Measurements from ENCODE around the gene MUC22.
"Not testable (repeated sequence)": the region's sequence is repeated elsewhere in the genome, so short reads cannot be mapped to it uniquely, and the experiment has no call there.

The MUC22 gene

DNA sequence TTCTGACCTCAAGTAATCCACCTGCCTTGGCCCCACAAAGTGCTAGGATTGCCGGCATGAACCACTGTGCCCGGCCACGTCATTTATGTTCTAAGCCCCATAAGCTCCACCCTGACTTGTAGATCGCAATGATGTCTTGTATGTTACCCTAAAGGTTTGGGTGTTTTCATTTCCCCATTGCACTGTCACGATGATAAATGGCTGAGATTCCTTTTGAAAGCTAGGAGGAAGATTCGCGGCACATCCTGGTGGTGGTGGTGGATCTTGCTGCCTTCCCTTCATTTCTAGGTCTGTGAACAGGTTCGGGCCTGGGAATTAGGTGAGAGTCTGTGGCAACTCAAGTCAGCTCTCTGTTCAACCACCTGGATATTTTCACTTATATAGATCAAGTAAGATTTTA lies 28.3 kb downstream of the MUC22 start:
- DNase-seq, result no peak

DNA sequence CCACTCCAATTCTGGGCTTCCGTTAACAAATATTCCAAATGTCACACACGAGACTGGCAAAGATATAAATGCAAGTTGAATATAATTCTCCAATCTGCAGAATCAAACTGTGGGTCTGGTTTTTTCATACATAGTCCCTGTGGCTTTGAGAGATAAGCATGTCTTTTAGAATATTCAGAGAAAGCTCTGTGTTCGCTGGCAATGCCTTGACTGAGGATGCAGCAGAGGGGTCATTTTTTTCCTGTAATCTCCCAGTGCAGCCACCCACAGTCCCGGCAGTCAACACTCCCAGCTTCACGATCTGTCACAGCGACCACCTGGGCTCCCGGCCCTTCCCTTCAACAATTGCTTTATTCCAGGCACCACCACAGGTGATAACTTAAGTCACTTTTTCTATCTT lies 30.5 kb downstream of the MUC22 start:
- no peak for DNase-seq

DNA sequence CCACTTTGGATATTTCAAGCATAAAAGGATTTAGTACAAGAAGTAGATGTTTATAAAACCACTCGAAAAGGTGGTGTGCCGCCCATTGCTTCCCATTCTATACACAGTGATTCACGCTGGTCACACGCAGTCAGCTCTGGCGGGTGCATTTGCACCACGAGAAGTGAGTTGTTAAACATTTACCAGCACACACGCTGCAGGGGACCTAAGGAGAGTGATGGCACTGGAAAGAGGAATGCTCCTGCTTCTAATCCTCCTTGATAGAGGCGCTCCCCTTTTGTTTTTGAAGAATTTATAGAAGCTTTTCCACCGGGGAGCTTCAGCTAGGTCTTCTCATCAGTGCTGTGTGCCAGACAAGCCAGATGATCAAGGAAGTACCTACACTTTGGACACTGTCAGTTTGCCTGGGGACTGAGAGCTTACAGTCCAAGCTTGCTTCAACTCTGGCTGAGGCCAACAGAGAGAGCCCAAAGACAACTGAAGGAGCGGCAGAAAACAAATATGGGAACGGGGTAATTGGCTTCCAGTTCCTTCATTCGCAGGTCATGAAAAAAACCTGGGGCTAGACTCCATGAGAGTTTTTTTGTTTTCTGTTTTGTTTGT lies 31.2 kb downstream of the MUC22 start:
- no peak for DNase-seq

DNA sequence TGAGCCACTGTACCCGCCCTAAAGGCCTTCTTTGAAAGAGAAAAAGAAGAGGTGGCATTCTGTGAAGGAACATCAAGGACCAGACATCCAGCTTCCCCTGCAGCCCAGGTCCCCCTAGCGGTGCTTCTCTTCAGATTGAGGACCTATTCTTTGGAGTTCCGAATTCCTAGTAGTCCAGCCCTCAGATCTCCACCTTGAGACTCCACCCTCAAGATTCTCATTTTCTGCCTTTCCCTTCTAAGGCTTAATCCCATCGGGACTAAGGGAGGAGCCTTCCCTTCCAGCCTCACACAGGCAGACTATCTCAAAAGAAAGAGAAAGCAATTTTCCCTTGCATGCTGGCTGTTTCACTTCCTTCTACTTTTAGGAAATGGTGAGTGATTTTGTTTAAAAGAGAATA lies 32.5 kb downstream of the MUC22 start:
- DNase-seq, result peak; percentile 25

DNA sequence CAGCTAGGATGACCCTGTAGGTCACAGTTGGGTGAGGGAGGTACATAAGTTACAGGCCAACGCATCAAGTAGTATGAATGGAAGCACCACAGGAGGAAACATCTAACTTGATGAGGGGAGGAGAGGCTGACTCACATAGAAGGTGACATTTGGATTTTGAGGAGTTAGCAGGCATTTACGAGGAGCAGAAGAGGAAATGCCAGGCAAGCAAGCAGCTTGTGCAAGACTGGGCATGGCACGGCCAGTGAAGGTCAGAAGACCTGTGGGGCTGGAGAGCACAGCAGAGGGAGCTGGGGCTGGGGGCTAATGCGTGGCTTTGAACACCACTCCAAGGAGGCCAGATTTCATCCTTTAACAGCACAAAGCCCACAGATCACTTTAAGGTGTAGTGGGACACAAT lies 37.8 kb downstream of the MUC22 start:
- DNase-seq, result no peak

DNA sequence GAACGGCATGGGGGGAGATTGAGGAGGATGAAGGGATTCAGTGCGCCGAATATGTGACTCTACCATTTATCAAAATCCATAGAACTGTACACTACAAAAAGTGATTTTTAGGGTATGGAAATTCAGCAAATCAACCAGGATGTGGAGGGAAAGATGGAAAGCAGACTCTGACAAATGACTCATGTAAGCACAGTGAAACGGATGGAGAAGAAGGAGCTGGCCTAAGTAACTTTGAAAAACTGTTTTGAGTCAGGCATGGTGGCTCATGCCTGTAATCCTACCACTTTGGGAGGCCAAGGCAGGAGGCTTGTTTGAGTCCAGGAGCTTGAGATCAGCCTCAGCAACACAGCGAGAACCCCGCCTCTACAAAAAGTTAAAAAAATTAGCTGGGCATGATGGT lies 39.2 kb downstream of the MUC22 start:
- DNase-seq, result no peak

DNA sequence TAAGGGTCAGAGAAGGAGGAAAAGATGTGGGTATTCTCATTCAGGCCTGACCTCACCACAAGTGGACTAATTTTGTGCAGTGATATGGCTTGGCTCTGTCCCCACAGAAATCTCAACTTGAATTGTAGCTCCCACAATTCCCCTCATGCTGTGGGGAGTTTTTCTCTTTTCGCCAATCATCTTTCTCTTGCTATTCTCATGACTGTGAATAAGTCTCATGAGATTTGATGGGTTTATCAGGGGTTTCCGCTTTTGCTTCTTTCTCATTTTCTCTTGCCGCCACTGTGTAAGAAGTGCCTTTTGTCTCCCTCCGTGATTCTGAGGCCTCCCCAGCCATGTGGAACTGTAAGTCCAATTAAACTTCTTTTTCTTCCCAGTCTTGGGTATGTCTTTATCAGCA lies 42.9 kb downstream of the MUC22 start:
- not testable (repeated sequence) for DNase-seq

DNA sequence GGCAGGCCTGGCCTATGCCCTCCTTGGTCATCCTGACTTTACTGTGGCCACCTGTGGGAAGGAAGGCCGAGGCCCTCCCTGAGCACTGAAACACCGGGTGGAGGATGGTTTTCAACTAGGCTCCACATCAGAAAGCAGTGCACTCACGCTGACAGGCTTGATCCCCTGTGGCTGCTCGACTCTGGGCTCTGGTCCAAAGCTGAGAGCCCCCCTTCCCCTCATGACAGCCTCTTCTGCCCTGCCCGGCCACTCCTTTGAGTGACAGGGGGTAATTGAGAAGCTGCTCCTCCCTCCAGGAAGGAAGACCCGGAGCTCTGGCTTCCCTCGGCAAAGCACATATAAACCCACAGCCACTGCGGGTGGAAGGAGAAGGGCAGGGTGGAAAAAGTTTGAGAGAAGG lies 43.6 kb downstream of the MUC22 start:
- no peak for DNase-seq

DNA sequence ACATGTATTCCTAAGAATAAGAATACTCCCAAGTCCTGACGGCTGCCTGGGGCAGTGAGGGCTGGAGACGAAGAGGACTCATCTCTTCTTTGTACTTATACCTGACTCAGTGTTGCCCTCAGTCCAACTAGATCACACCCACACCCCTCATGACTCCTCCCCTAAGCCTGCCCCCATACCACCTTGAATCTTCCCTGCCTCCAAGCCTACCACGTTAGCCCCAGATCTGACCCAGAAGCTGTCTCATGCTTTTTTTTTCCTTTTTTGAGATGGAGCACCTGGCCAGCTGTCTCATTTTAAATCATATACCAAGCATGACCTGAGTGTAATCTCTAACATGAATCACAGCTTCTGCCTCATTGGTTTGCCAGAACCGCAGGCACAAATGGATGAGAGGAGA lies 45.2 kb downstream of the MUC22 start:
- DNase-seq, result no peak

DNA sequence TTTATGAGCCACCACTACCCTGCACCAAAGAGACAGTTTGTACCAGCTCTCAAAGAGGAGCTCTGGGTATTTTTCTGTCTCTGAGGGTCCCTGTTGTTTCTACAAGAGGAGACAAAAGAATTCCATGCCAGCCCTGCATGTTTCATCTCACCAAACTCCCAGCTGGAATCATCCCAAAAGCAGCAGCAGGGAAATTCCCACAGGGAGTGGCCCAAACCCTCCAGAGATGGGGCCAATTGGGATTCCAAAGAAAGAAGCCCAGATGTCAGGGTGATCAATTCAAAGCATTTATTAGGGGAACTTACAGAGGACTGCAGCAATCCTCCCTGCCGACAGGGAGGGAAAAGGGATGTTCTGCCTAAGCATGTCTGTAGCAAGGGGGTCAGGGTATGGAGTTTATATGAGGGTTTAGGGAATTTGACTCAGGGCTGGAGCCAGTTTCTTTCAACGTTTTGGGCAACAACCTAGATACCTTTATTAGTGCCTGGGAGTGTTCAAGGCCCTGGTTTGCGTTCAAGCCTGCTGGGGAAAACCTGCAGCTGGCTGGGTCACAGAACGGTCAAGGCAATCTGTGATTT lies 47.2 kb downstream of the MUC22 start:
- DNase-seq, result no peak

DNA sequence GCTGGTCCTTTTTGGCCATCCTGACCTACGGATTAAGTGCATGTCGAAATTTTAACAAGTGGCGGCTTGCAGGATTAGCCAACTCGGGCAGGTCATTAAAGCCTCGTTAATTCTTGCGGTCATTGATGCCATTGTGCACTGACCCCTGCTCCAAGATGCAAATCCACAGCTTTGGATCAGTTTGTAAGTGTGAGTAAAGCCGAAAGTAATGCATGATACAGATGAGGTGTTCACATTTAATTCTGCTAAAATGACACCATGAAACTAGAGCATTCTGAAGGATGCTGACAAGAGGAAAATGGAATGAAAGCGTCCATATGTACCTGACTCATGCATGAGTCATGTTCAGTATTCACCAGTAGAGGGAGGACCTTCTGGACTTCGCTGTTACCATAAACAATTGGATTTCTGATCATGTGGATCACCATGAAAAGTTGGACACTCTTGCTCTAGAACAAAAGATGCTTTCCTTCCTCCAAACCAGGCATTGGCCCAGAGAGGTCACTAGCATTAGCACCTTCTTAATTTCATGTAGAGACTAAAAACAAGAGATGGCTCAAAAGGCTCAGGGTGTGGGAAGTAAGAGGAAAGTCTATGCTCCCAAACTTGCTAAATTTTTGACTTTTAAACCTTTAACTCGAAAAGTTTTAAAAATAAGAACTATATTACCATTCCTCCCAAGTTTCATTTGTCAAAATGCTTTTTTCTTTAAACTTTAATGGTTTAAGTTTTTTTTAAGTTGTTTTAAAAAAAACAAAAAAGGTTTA lies 48.0 kb downstream of the MUC22 start:
- no peak for DNase-seq

DNA sequence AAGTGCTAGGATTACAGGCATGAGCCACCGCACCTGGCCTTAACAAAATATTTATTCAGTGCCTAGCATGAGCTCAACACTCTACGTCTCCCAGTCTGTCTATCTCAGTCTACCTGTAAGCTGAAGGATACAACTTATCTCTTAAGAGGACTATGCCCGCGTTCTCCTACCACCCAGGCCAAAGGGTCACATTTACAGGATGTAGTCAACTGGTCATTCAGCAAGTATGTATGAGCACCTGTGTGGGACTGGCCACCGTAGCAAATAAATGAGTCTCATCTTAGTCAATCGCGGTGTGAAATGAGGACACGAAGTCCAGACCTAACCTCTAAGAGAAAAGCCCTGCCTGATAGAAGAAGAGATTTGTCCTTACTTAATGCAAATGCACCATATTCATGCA lies 49.9 kb downstream of the MUC22 start:
- no peak for DNase-seq

DNA sequence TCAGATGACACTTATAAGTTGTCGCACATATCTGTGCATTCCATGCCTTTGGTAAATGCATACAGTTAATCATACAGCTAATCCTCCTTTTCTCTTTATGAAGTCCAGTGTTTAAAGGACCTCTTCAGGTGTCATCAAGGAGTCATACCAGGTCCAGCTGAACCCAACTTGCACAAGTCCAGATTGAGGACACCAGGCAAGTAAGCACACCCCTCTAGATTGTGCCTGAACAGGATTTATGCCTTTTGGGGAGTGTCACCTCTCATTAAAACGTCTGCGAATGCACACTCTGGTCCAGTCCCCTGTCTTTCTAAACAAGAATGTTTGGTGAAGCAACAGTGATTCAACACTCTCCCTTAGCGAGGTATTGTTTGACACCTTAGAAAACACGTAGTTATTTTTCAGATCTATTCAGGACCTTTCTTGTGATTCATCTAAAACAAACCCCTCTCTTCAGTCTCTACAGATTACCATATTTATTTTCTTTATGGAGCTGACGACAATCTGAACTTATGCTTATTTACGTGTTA lies 53.7 kb downstream of the MUC22 start:
- DNase-seq, result no peak

DNA sequence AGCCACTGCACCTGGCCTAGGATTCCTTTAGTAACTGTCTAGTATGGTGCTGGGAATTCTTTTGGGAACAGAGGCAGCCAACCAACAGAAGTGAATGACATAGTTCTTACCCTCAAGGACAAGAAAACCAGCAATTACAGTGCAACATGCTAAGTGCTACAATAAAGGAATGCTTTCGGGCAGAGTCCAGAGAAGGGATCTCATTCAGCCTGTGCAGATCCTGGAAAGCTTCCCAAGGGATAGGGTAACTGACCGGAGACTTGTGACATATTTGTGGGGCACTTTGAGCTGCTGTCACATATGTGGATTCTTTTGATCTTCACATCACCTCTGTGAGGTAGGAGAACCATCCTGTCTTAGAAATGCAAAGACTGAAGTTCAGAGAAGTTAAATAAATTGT lies 55.3 kb downstream of the MUC22 start:
- DNase-seq, result no peak

DNA sequence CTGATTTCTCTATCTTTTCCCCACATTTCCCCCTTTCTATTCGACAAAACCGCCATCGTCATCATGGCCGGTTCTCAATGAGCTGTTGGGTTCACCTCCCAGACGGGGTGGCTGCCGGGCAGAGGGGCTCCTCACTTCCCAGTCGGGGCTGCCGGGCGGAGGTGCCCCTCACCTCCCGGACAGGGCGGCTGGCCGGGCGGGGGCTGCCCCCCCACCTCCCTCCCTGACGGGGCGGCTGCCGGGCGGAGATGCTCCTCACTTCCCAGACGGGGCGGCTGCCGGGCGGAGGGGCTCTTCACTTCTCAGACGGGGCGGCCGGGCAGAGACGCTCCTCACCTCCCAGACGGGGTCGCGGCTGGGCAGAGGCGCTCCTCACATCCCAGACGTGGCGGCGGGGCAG lies 56.8 kb downstream of the MUC22 start:
- DNase-seq, result not testable (repeated sequence)

DNA sequence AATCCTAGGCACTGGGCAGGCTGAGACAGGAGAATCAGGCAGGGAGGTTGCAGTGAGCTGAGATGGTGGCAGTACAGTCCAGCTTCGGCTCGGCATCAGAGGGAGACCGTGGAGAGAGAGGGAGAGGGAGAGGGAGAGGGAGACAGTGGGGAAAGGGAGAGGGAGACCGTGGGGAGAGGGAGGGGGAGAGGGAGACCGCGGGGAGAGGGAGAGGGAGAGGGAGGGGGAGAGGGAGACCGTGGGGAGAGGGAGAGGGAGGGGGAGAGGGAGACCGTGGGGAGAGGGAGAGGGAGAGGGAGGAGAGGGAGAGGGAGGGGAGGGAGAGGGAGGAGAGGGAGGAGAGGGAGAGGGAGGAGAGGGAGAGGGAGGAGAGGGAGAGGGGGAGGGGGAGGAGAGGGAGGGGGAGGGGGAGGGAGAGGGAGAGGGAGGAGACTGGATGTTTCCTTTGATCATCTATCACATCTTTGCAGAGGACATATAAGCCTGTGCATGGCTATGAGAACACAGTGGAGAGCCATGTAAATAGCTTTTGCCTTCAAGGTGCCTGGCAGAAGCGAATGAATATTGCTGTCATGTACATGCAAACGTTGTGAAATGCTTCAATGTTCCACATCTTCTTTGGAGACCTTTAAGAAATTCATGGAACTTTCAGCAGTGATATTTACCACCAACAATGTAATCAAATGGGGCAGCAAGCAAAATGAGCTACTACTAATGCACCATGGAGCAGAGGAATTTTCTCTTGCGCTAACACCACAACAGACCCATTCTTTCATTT lies 57.8 kb downstream of the MUC22 start:
- not testable (repeated sequence) for DNase-seq

DNA sequence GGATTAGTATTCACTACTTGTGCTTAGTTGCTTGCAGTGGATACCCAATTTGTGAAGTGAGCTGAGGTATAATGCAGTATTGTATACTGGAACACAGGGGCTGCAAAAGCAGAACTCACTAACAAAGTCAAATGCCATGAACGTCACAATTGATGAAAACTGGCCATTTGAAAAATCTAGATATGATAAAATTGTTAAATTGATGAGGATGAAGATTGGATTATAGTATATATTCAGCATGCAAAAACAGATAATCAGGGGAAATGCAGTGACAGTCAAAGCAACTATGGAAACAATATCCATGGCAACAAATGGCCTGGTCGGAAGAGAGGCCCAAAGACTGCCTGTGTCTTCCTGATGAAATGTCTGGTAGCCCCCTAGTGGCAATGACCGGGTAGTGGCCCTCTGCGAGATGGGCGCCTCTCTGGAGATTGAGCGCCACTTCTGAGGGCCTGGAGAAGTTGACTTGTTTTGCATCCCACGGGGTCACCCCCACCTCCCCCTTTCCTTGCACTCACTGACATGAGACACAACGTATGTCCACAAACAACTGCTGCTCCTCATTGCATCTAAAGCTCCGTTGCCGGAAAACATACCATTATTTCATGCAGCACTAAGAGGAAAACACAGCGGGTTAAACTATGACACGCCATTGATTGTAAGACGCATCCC lies 58.5 kb downstream of the MUC22 start:
- DNase-seq, result peak; percentile 76

DNA sequence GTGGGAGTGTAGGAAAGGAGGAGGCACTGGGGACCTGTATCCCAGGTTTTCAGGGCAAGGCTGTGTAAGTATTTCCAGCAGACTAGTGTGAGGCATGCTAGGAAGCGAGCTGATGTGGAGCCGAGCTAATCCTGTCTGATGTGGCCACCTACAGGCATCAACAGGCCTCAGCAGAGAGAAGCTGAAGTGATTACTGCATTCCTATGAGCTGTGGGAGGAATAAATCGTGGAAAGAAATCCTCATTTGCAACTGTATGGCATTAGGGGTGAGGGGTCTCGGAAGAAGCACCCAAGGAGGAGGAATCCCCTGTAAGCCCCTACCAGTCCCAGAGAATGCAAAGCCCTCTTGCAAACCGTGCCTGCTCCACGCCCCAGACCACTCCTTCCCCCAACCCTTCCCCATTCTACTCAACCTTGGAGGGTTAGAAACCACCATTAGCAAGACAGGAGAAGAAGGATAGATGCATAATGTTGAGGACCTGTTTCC lies 60.5 kb downstream of the MUC22 start:
- no peak for DNase-seq

DNA sequence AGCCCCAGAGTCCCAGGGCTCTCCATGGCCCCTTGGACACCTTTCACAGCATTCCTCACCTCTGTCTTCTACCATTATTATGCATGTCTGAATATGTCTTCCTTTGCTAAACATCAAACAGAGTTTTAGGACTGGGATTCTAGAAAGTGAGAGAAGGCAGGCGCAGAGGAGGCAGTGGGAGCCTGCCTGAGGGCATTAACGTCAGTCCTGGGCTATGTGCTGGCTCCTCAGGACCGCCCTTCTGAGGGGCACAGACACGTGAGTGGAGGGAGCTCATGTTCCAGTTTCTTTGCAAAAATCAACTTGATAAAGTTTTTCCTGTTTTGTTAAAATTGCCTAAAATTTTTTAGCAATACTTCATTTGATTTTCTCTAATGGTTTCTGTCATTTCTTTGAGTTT lies 64.1 kb downstream of the MUC22 start:
- DNase-seq, result no peak

DNA sequence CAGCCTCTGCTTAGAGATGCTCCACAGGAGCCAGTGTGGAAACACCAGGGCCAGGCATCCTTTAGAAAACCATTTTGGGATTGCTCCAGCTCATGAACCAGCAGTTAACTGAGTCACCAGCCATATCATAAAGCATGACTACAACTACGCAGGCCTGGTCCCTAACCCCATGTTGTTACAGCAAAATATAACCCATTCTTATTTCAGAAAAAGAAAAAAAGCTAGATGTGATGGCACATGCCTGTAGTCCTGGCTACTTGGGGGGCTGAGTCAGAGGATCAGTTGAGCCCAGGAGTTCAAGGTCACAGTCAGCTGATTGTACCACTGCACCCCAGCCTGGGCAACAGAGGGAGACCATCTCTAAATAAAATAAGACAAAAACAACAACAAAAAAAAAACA lies 65.3 kb downstream of the MUC22 start:
- DNase-seq, result no peak

DNA sequence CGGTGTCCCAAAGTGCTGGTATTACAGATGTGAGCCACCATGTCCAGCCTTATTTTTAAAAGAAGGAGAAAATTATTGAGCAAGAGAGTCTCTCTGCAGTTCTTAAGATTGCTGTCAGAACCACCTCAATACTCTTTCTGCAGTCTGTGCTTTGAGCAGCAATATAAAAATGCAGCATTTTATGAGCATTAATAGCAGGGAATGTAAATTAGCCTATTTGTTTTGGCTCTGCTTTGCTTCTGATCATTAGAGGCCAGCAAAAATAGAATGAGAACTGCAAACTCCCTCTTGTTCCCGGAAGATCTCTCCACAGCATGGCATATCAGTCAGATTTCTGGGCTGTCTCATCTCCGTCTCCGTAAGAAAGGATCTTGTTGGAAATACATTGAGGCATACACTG lies 66.3 kb downstream of the MUC22 start:
- no peak for DNase-seq

DNA sequence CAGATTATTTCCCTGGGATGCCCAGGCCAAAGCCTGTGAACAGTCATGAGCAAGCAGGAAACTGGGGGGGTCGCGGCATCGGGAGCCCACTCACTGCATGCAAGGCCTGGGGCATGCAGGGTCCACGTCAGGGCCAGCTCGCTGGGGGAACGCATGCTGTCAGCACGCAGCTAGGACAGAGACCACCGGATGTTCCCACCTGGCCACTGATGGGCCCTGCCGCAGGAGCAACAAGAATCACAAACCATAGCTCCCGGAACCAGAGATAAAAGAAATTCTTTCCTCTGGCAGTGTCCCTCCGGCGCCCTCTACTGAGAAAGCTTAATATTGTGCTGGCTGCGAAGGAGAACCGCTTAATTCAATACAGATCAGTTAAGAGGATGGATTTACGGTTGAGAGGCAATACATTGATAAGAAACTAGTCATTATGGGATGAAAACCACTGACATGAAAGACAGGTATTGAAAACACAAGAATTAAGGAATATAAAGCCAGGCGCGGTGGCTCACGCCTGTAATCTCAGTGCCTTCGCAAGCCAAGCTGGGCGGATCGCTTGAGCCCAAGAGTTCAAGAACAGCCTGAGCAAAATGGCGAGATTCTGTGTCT lies 69.5 kb downstream of the MUC22 start:
- peak; percentile 75 for DNase-seq
